Astrocyte (in vitro differentiated cells and primary cell): Measurements from ENCODE around the gene OPCML. TPM values are rescaled to one million over a fixed set of nuclear protein-coding genes. Genes with fewer than 3 reads are reported as not detected.

Experiments used
- DNase-seq: peaks from one replicate; pipeline ENCODE4 v3.0.0-alpha.2; 2010; ENCODE audit warnings: low read depth
- FAIRE-seq: peaks from 2 replicates; lab custom pipeline; 2011; peaks lifted over from hg19 to GRCh38; lab: Jason Lieb, UNC
- H2AFZ ChIP-seq: 2 replicates; pipeline ENCODE4 v1.6.0; 2012; ENCODE audit warnings: low read depth, low read length, inconsistent platforms
- H3K27ac ChIP-seq: 2 replicates; pipeline ENCODE4 v1.5.1; 2011; ENCODE audit warnings: low read depth, low read length, inconsistent platforms
- H3K27me3 ChIP-seq: 2 replicates; pipeline ENCODE4 v1.6.0; 2011; ENCODE audit warnings: low read length, inconsistent platforms; ENCODE audit not compliant: insufficient read depth
- H3K36me3 ChIP-seq: 2 replicates; pipeline ENCODE4 v1.5.1; 2011; ENCODE audit warnings: low read length, inconsistent platforms; ENCODE audit not compliant: insufficient read depth
- H3K4me1 ChIP-seq: 2 replicates; pipeline ENCODE4 v1.5.1; 2011; ENCODE audit warnings: low read length, inconsistent platforms; ENCODE audit not compliant: insufficient read depth
- H3K4me2 ChIP-seq: 2 replicates; pipeline ENCODE4 v1.6.0; 2012; ENCODE audit warnings: low read length, inconsistent platforms
- H3K4me3 ChIP-seq: 2 replicates; pipeline ENCODE4 v1.5.1; 2011; ENCODE audit warnings: low read depth, mild to moderate bottlenecking, low read length, inconsistent platforms; ENCODE audit not compliant: insufficient read depth
- H3K79me2 ChIP-seq: 2 replicates; pipeline ENCODE4 v1.6.0; 2012; ENCODE audit warnings: mild to moderate bottlenecking, low read length, inconsistent platforms; ENCODE audit not compliant: insufficient read depth
- H3K9ac ChIP-seq: 2 replicates; pipeline ENCODE4 v1.6.0; 2012; ENCODE audit warnings: mild to moderate bottlenecking, low read length, inconsistent platforms
- H3K9me3 ChIP-seq: 2 replicates; pipeline ENCODE4 v1.5.1; 2012; ENCODE audit warnings: low read depth, mild to moderate bottlenecking, low read length, inconsistent platforms; ENCODE audit not compliant: insufficient read depth
- H4K20me1 ChIP-seq: 2 replicates; pipeline ENCODE4 v1.6.0; 2012; ENCODE audit warnings: low read length, inconsistent platforms; ENCODE audit not compliant: insufficient read depth
- H3K27ac Mint-ChIP-seq: one replicate; pipeline ENCODE4 v1.8.0; 2021; ENCODE audit warnings: mild to moderate bottlenecking, mixed read lengths; ENCODE audit not compliant: unreplicated experiment
- H3K27me3 Mint-ChIP-seq: one replicate; pipeline ENCODE4 v1.8.0; 2021; ENCODE audit warnings: low read depth, mixed read lengths; ENCODE audit not compliant: unreplicated experiment
- H3K36me3 Mint-ChIP-seq: one replicate; pipeline ENCODE4 v1.8.0; 2021; ENCODE audit warnings: low read depth, mixed read lengths; ENCODE audit not compliant: unreplicated experiment
- H3K4me1 Mint-ChIP-seq: one replicate; pipeline ENCODE4 v1.8.0; 2021; ENCODE audit warnings: low read depth, mixed read lengths; ENCODE audit not compliant: unreplicated experiment
- H3K4me3 Mint-ChIP-seq: one replicate; pipeline ENCODE4 v1.8.0; 2021; ENCODE audit warnings: mild to moderate bottlenecking, moderate library complexity, mixed read lengths; ENCODE audit not compliant: unreplicated experiment
- H3K9me3 Mint-ChIP-seq: one replicate; pipeline ENCODE4 v1.8.0; 2021; ENCODE audit warnings: mild to moderate bottlenecking, mixed read lengths; ENCODE audit not compliant: unreplicated experiment
- EZH2 ChIP-seq: IDR thresholded peaks from 2 replicates; pipeline ENCODE4 v1.6.1; 2012; ENCODE audit warnings: mild to moderate bottlenecking, low read length, inconsistent platforms; ENCODE audit not compliant: insufficient read depth
- total RNA-seq: library from RNA; stranded (reverse); gene quantifications from 2 replicates; pipeline ENCODE4 v1.2.1, GENCODE V29; 2021
- TF ChIP-seq, protein P1 (sequence below): IDR thresholded peaks from 2 replicates; pipeline ENCODE4 v1.5.1; 2011; ENCODE audit warnings: low read depth, mild to moderate bottlenecking, inconsistent platforms, low read length, moderate library complexity; ENCODE audit not compliant: insufficient read depth

OPCML gene
- total RNA-seq, 1 donor from 2014 or later = 7.9 TPM

DNA sequence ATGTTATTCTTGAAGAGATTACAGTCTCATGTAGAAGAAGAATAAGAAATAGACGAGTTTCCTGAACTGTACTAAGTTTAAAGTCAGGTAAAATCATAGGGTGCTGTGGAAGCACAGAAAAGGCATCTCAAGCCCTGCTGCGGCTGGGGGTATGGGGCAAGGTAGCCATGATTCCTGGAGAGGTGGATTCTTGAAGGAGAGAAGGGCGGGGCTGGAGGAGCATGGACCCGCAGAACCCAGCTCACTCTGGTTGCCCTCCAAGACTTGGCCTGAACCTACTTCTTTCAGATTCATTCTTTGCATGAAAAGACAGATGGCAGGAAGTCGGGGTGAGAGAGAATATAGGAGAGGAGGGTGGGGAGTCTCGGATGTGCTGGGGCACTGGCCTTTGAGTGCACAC, 57.8 kb downstream of the OPCML start:
- H4K20me1 ChIP-seq = no peaks in the 10 kb centered on the region
- no peaks in the 10 kb centered on the region for H3K27me3 ChIP-seq
- H3K9me3 Mint-ChIP-seq = no peaks in the 10 kb centered on the region
- DNase-seq (no peak), FAIRE-seq (no peak)
- H3K4me3 Mint-ChIP-seq = no peak overlapping the region
- H3K4me1 ChIP-seq = no peaks in the 10 kb centered on the region
- H3K9ac ChIP-seq = no peak overlapping the region
- no peak overlapping the region for H3K27ac Mint-ChIP-seq
- no peaks in the 10 kb centered on the region for H3K36me3 ChIP-seq
- H3K79me2 ChIP-seq = no peaks in the 10 kb centered on the region
- H3K4me2 ChIP-seq = no peak overlapping the region
- H3K27ac ChIP-seq = no peak overlapping the region
- no peak overlapping the region for H3K4me3 ChIP-seq
- peaks cover 5% of the 10 kb centered on the region for H3K9me3 ChIP-seq
- peaks cover 21% of the 10 kb centered on the region for H3K27me3 Mint-ChIP-seq
- no peaks in the 10 kb centered on the region for H3K36me3 Mint-ChIP-seq
- H3K4me1 Mint-ChIP-seq = no peaks in the 10 kb centered on the region
- H2AFZ ChIP-seq = no peak overlapping the region
- TF ChIP-seq, protein P1, sequence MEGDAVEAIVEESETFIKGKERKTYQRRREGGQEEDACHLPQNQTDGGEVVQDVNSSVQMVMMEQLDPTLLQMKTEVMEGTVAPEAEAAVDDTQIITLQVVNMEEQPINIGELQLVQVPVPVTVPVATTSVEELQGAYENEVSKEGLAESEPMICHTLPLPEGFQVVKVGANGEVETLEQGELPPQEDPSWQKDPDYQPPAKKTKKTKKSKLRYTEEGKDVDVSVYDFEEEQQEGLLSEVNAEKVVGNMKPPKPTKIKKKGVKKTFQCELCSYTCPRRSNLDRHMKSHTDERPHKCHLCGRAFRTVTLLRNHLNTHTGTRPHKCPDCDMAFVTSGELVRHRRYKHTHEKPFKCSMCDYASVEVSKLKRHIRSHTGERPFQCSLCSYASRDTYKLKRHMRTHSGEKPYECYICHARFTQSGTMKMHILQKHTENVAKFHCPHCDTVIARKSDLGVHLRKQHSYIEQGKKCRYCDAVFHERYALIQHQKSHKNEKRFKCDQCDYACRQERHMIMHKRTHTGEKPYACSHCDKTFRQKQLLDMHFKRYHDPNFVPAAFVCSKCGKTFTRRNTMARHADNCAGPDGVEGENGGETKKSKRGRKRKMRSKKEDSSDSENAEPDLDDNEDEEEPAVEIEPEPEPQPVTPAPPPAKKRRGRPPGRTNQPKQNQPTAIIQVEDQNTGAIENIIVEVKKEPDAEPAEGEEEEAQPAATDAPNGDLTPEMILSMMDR = no peak
- no peak for TF ChIP-seq EZH2

DNA sequence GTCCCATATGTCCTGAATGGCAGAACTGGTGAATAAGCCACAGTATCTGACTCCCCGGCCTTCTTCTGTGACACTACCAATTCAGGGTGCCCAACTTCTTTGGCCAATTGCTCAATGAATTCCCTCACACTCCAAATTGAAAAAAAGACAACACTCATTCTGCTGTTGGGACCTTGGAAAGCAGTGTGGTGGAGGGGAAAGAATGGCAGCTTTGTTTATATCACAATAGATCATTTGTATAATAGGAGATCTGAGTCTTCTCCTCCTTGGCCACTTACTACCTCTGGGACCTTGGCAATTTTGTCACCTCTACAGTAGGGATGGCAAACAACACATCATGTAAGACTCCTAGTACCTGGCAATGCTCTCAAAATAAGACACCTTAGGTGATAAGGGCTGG, 64.6 kb downstream of the OPCML start:
- H2AFZ ChIP-seq = no peak overlapping the region
- no peaks in the 10 kb centered on the region for H4K20me1 ChIP-seq
- DNase-seq (no peak), FAIRE-seq (no peak)
- no peaks in the 10 kb centered on the region for H3K36me3 ChIP-seq
- H3K9me3 ChIP-seq = peaks cover 2% of the 10 kb centered on the region
- Mint-ChIP-seq H3K9me3 (peaks cover 3% of the 10 kb centered on the region), H3K27ac (no peak overlapping the region), H3K36me3 (no peaks in the 10 kb centered on the region), H3K27me3 (peaks cover 21% of the 10 kb centered on the region), H3K4me3 (no peak overlapping the region), H3K4me1 (no peaks in the 10 kb centered on the region)
- H3K4me1 ChIP-seq = no peaks in the 10 kb centered on the region
- H3K27me3 ChIP-seq = no peaks in the 10 kb centered on the region
- H3K27ac ChIP-seq = no peak overlapping the region
- no peak for TF ChIP-seq EZH2
- TF ChIP-seq, protein P1 = no peak
- no peak overlapping the region for H3K9ac ChIP-seq
- H3K4me3 ChIP-seq = no peak overlapping the region
- no peaks in the 10 kb centered on the region for H3K79me2 ChIP-seq
- no peak overlapping the region for H3K4me2 ChIP-seq

DNA sequence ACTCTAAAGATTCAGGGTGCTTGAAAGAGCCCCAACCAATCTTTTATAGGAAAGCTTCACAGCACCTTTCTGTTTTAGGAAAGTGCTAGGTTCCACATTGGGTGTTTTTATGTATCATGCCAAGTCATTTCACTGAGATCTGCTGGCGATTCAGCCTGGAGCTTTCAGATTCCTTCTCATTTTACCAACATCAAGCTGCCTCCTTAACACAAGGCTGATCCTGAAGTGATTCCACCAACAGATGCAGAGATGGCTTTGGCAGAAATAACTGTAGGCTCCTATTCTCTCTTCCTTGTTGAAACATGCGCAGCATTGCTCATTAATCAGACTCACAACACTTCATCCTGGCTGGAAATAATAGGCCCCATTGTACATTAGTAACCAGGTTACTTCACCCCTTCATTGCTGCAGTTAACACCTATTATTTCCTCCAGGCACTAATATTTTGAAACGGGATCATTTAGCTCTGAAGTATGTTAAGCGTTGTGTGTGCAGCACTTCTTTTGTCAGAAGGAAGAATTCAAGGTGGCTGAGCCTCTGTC, 89.0 kb downstream of the OPCML start:
- FAIRE-seq (no peak), DNase-seq (no peak)
- Mint-ChIP-seq H3K4me3 (no peak overlapping the region), H3K4me1 (no peaks in the 10 kb centered on the region), H3K36me3 (no peaks in the 10 kb centered on the region), H3K27ac (no peak overlapping the region), H3K9me3 (no peaks in the 10 kb centered on the region), H3K27me3 (no peaks in the 10 kb centered on the region)
- no peak overlapping the region for H2AFZ ChIP-seq
- no peaks in the 10 kb centered on the region for H3K79me2 ChIP-seq
- H3K4me2 ChIP-seq = no peak overlapping the region
- no peaks in the 10 kb centered on the region for H3K9me3 ChIP-seq
- no peak overlapping the region for H3K4me3 ChIP-seq
- H3K27me3 ChIP-seq = no peaks in the 10 kb centered on the region
- no peak overlapping the region for H3K27ac ChIP-seq
- TF ChIP-seq, protein P1 = no peak
- no peak for TF ChIP-seq EZH2
- no peaks in the 10 kb centered on the region for H4K20me1 ChIP-seq
- no peaks in the 10 kb centered on the region for H3K4me1 ChIP-seq
- H3K36me3 ChIP-seq = no peaks in the 10 kb centered on the region
- no peak overlapping the region for H3K9ac ChIP-seq
